ENCODE measurements around the gene CYP8B1. TPM values are rescaled to one million over a fixed set of nuclear protein-coding genes. Genes with fewer than 3 reads are reported as not detected.

Gene CYP8B1
- total and polyA plus RNA-seq, 2 of the 13 experiments (the other 11 are each of a cell fraction or from before 2014, with no cell fraction given) = 0.58 to 2.0 TPM

GRCh38 chr3:42875325-42876151 is at the start of gene CYP8B1 (continued):
- no peak for TF ChIP-seq ZNF790 (CRISPR knock-in tag; IDR thresholded peaks at IDR 0.05; ENCODE audit: borderline replicate concordance)
- TF ChIP-seq MED1 (CRISPR knock-in tag; IDR thresholded peaks at IDR 0.05) = peak; percentile 96
- TF ChIP-seq SMAD9 (CRISPR knock-in tag; IDR thresholded peaks at IDR 0.05) = 0 out of 2 replicates have a peak, but pooled peaks have one; percentile 30
- TF ChIP-seq ZNF160 (CRISPR knock-in tag; IDR thresholded peaks at IDR 0.05) = peak; percentile 79; the same call in 1 of the 2 replicates
- TF ChIP-seq, protein P1, sequence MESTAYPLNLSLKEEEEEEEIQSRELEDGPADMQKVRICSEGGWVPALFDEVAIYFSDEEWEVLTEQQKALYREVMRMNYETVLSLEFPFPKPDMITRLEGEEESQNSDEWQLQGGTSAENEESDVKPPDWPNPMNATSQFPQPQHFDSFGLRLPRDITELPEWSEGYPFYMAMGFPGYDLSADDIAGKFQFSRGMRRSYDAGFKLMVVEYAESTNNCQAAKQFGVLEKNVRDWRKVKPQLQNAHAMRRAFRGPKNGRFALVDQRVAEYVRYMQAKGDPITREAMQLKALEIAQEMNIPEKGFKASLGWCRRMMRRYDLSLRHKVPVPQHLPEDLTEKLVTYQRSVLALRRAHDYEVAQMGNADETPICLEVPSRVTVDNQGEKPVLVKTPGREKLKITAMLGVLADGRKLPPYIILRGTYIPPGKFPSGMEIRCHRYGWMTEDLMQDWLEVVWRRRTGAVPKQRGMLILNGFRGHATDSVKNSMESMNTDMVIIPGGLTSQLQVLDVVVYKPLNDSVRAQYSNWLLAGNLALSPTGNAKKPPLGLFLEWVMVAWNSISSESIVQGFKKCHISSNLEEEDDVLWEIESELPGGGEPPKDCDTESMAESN (CRISPR knock-in tag; conservative IDR thresholded peaks at IDR 0.05) = 0 out of 2 replicates have a peak, but pooled peaks have one; percentile 32
- 0 out of 2 replicates have a peak, but pooled peaks have one; percentile 67 for TF ChIP-seq ZNF557 (CRISPR knock-in tag; IDR thresholded peaks at IDR 0.05)
- peak; percentile 68; the same call in 1 of the 2 replicates for TF ChIP-seq HMGXB3 (CRISPR knock-in tag; IDR thresholded peaks at IDR 0.05; ENCODE audit: borderline replicate concordance)
- TF ChIP-seq, protein P2, sequence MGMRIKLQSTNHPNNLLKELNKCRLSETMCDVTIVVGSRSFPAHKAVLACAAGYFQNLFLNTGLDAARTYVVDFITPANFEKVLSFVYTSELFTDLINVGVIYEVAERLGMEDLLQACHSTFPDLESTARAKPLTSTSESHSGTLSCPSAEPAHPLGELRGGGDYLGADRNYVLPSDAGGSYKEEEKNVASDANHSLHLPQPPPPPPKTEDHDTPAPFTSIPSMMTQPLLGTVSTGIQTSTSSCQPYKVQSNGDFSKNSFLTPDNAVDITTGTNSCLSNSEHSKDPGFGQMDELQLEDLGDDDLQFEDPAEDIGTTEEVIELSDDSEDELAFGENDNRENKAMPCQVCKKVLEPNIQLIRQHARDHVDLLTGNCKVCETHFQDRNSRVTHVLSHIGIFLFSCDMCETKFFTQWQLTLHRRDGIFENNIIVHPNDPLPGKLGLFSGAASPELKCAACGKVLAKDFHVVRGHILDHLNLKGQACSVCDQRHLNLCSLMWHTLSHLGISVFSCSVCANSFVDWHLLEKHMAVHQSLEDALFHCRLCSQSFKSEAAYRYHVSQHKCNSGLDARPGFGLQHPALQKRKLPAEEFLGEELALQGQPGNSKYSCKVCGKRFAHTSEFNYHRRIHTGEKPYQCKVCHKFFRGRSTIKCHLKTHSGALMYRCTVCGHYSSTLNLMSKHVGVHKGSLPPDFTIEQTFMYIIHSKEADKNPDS (CRISPR knock-in tag; IDR thresholded peaks at IDR 0.05) = peak; percentile 97
- peak; percentile 80; the same call in 1 of the 2 replicates for TF ChIP-seq ESRRA (CRISPR knock-in tag; IDR thresholded peaks at IDR 0.05; ENCODE audit: low read depth)
- no peak for TF ChIP-seq CBX5 (CRISPR knock-in tag; IDR thresholded peaks at IDR 0.05; ENCODE audit: borderline replicate concordance)
- peak; percentile 50; the same call in 1 of the 2 replicates for TF ChIP-seq ZNF724P (CRISPR knock-in tag; IDR thresholded peaks at IDR 0.05; ENCODE audit: borderline replicate concordance)
- TF ChIP-seq, protein P3, sequence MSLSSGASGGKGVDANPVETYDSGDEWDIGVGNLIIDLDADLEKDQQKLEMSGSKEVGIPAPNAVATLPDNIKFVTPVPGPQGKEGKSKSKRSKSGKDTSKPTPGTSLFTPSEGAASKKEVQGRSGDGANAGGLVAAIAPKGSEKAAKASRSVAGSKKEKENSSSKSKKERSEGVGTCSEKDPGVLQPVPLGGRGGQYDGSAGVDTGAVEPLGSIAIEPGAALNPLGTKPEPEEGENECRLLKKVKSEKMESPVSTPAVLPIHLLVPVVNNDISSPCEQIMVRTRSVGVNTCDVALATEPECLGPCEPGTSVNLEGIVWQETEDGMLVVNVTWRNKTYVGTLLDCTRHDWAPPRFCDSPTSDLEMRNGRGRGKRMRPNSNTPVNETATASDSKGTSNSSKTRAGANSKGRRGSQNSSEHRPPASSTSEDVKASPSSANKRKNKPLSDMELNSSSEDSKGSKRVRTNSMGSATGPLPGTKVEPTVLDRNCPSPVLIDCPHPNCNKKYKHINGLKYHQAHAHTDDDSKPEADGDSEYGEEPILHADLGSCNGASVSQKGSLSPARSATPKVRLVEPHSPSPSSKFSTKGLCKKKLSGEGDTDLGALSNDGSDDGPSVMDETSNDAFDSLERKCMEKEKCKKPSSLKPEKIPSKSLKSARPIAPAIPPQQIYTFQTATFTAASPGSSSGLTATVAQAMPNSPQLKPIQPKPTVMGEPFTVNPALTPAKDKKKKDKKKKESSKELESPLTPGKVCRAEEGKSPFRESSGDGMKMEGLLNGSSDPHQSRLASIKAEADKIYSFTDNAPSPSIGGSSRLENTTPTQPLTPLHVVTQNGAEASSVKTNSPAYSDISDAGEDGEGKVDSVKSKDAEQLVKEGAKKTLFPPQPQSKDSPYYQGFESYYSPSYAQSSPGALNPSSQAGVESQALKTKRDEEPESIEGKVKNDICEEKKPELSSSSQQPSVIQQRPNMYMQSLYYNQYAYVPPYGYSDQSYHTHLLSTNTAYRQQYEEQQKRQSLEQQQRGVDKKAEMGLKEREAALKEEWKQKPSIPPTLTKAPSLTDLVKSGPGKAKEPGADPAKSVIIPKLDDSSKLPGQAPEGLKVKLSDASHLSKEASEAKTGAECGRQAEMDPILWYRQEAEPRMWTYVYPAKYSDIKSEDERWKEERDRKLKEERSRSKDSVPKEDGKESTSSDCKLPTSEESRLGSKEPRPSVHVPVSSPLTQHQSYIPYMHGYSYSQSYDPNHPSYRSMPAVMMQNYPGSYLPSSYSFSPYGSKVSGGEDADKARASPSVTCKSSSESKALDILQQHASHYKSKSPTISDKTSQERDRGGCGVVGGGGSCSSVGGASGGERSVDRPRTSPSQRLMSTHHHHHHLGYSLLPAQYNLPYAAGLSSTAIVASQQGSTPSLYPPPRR (CRISPR knock-in tag; IDR thresholded peaks at IDR 0.05; ENCODE audit: borderline replicate concordance) = peak; percentile 77

Data from HepG2 (cell line).